B cell (primary cell): Measurements from ENCODE around the gene CD93. TPM values are rescaled to one million over a fixed set of nuclear protein-coding genes. Genes with fewer than 3 reads are reported as not detected.

Experiments used
- ATAC-seq: fragments of 200-7000 bp; cut with Tn5 transposase; one replicate; pipeline ENCODE4 v1.10.0; 2021; ENCODE audit warnings: low read depth, mild to moderate bottlenecking, moderate number of reproducible peaks, moderate library complexity
- CTCF ChIA-PET: fragments of 350-600 bp; sonication (Branson Sonifier 250); formaldehyde crosslinking; loops from one replicate; lab custom pipeline; 2021; ENCODE audit warnings: antibody characterized with exemption, inconsistent platforms; lab: Charles Lee
- POLR2A ChIA-PET: fragments of 350-600 bp; sonication (Branson Sonifier 250); formaldehyde crosslinking; loops from one replicate; lab custom pipeline; 2021; ENCODE audit warnings: antibody characterized with exemption; lab: Charles Lee
- DNase-seq: peaks from one replicate; pipeline ENCODE4 v3.0.0; 2013
- H2AFZ ChIP-seq: 2 replicates; pipeline ENCODE4 v1.6.1; 2012; ENCODE audit warnings: mild to moderate bottlenecking, low read depth, low read length; ENCODE audit not compliant: insufficient read depth, poor library complexity, severe bottlenecking
- H3K27ac ChIP-seq, 2 donors: 1 replicate in 1 of 2; 2 replicates in 1 of 2; pipeline ENCODE4 v1.5.1; 2012 to 2013; ENCODE audit warnings: low read length in 2 of 2, mild to moderate bottlenecking in 2 of 2, moderate library complexity in 1 of 2
- H3K27me3 ChIP-seq, 4 experiments: fragments of 200-600 bp in 1 of 4; sonication (generic) in 1 of 4; replicated peaks in 1 of 4; 1 replicate in 2 of 4; 2 replicates in 2 of 4; pipeline versions ENCODE4 v1.6.1 to v1.7.0; 2013 to 2016; ENCODE audit warnings: low read length in 3 of 4, mild to moderate bottlenecking in 2 of 4, mixed read lengths in 1 of 4, moderate library complexity in 1 of 4; ENCODE audit not compliant: insufficient read depth in 4 of 4, control insufficient read depth in 3 of 4; ENCODE audit errors: control extremely low read depth in 1 of 4
- H3K36me3 ChIP-seq, 2 experiments: replicated peaks in 1 of 2; 1 replicate in 1 of 2; 2 replicates in 1 of 2; pipeline versions ENCODE4 v1.6.1 to v1.7.1; 2013; ENCODE audit warnings: low read length in 1 of 2; ENCODE audit not compliant: insufficient read depth in 2 of 2, control insufficient read depth in 1 of 2; ENCODE audit errors: control extremely low read depth in 1 of 2, extremely low read depth in 1 of 2
- H3K4me1 ChIP-seq, 2 donors: fragments of 200-600 bp in 1 of 2; sonication (generic) in 1 of 2; 1 replicate in 1 of 2; 2 replicates in 1 of 2; pipeline versions ENCODE4 v1.5.1 to v1.6.1; 2013 to 2017; ENCODE audit warnings: low read length in 2 of 2; ENCODE audit not compliant: control insufficient read depth in 2 of 2, insufficient read depth in 2 of 2
- H3K4me2 ChIP-seq: replicated peaks from 2 replicates; pipeline ENCODE3; 2012; ENCODE audit warnings: mild to moderate bottlenecking, low read depth, low read length; ENCODE audit not compliant: poor library complexity, severe bottlenecking
- H3K4me3 ChIP-seq, 5 experiments: fragments of 200-600 bp in 1 of 5; sonication (generic) in 1 of 5; 1 replicate in 3 of 5; 2 replicates in 2 of 5; pipeline versions ENCODE4 v1.5.1 to v1.7.0; 2011 to 2016; ENCODE audit warnings: low read length in 4 of 5, mild to moderate bottlenecking in 4 of 5, low read depth in 2 of 5, control low read depth in 1 of 5, moderate library complexity in 1 of 5; ENCODE audit not compliant: insufficient read depth in 1 of 5; ENCODE audit errors: control extremely low read depth in 1 of 5, extremely low read depth in 1 of 5
- H3K79me2 ChIP-seq: fragments of 200-600 bp; sonication (generic); one replicate; pipeline ENCODE4 v1.6.0; 2016; ENCODE audit warnings: low read length; ENCODE audit not compliant: control insufficient read depth, insufficient read depth
- H3K9ac ChIP-seq: fragments of 200-600 bp; sonication (generic); 2 replicates; pipeline ENCODE4 v1.6.1; 2017; ENCODE audit warnings: mild to moderate bottlenecking, low read length, moderate library complexity
- H3K9me3 ChIP-seq, 3 donors: one replicate each; pipeline versions ENCODE4 v1.6.1 to v1.7.1; 2013; ENCODE audit warnings: low read length in 2 of 3; ENCODE audit not compliant: control insufficient read depth in 2 of 3, insufficient read depth in 1 of 3; ENCODE audit errors: control extremely low read depth in 1 of 3
- H4K20me1 ChIP-seq: 2 replicates; pipeline ENCODE4 v1.6.0; 2012; ENCODE audit warnings: mild to moderate bottlenecking, low read length; ENCODE audit not compliant: insufficient read depth, control insufficient read depth, poor library complexity, severe bottlenecking
- H3K27ac Mint-ChIP-seq: one replicate; pipeline ENCODE4 v1.8.0; 2021; ENCODE audit warnings: mixed read lengths
- H3K27me3 Mint-ChIP-seq: one replicate; pipeline ENCODE4 v1.8.0; 2021; ENCODE audit warnings: mixed read lengths
- H3K4me1 Mint-ChIP-seq: one replicate; pipeline ENCODE4 v1.8.0; 2021; ENCODE audit warnings: mixed read lengths
- H3K4me3 Mint-ChIP-seq: one replicate; pipeline ENCODE4 v1.8.0; 2021; ENCODE audit warnings: mixed read lengths
- H3K9me3 Mint-ChIP-seq: one replicate; pipeline ENCODE4 v1.8.0; 2022; ENCODE audit warnings: mixed read lengths; ENCODE audit not compliant: insufficient read depth
- CTCF ChIP-seq: fragments of 200-600 bp; IDR thresholded peaks from one replicate; pipeline ENCODE4 v1.8.0; 2022; ENCODE audit warnings: antibody characterized with exemption, mild to moderate bottlenecking
- EZH2 ChIP-seq: IDR thresholded peaks from 2 replicates; pipeline ENCODE4 v1.6.1; 2012; ENCODE audit warnings: borderline replicate concordance, low read depth, mild to moderate bottlenecking, moderate library complexity, low read length; ENCODE audit not compliant: insufficient read depth, poor library complexity, severe bottlenecking
- WGBS: methylation state at CpG from one replicate; pipeline ENCODE4 v1.1.5; 2013; ENCODE audit warnings: missing lambda C conversion rate; ENCODE audit not compliant: insufficient coverage; 5-methylcytosine and 5-hydroxymethylcytosine counted together
- intact Hi-C: fragments of 100-400 bp; cut with micrococcal nuclease; formaldehyde crosslinking; loops from one replicate; pipeline ENCODE4 v1.10.0; 2022
- polyA plus RNA-seq: library from polyadenylated mRNA; depleted of rRNA; stranded (reverse); fragments of >200 nt; gene quantifications from 2 replicates; pipeline ENCODE4 v1.2.3, GENCODE V29; 2012
- total RNA-seq, 2 donors: library from RNA; stranded (reverse); fragments of 120-200 nt in 1 of 2; gene quantifications; 1 replicate in 1 of 2; 2 replicates in 1 of 2; pipeline versions ENCODE4 v1.2.3 to v1.2.4, GENCODE V29; 2013 to 2022

The CD93 gene
- total and polyA plus RNA-seq, 2 donors (not counting 1 experiment from before 2014, with no cell fraction given) = 0.12 to 0.51 TPM

GRCh38 chr20:23106271-23106851 lies 20.2 kb upstream of the CD93 start:
- no peak overlapping the region for H3K4me3 Mint-ChIP-seq
- Histone ChIP-seq H3K79me2 (no peaks in the 10 kb centered on the region), H3K9me3 (no peaks in the 10 kb centered on the region), H3K4me1 (no peaks in the 10 kb centered on the region), H3K27ac (no peak overlapping the region), H2AFZ (no peak overlapping the region), H3K36me3 (no peaks in the 10 kb centered on the region), H3K4me3 (no peak overlapping the region), H3K9ac (no peak overlapping the region), H3K4me2 (no peak overlapping the region), H3K27me3 (no peaks in the 10 kb centered on the region), H4K20me1 (no peaks in the 10 kb centered on the region)
- ChIA-PET POLR2A (no interaction called here), CTCF (no interaction called here)
- peaks cover 10% of the 10 kb centered on the region for H3K27me3 Mint-ChIP-seq
- no peaks in the 10 kb centered on the region for H3K4me1 Mint-ChIP-seq
- DNase-seq (no peak), ATAC-seq (no peak)
- 85% methylated on average over 7 of the region's 9 CpGs for WGBS
- H3K9me3 Mint-ChIP-seq = no peaks in the 10 kb centered on the region
- TF ChIP-seq CTCF (no peak), EZH2 (no peak)
- H3K27ac Mint-ChIP-seq = no peak overlapping the region
- intact Hi-C loops = no loop called here

- no peaks in the 10 kb centered on the region for H3K79me2 ChIP-seq
- H4K20me1 ChIP-seq = no peaks in the 10 kb centered on the region
- DNase-seq = no peak
- H3K9me3 ChIP-seq = no peaks in the 10 kb centered on the region
- TF ChIP-seq EZH2 (no peak), CTCF (no peak)
- H3K4me2 ChIP-seq = no peak overlapping the region
- ChIA-PET POLR2A (no interaction called here), CTCF (no interaction called here)
- no peaks in the 10 kb centered on the region for H3K4me1 Mint-ChIP-seq
- H2AFZ ChIP-seq = no peak overlapping the region
- intact Hi-C loops = no loop called here
- H3K27ac Mint-ChIP-seq = no peak overlapping the region
- ATAC-seq = no peak
- H3K4me3 Mint-ChIP-seq = no peak overlapping the region
- no peaks in the 10 kb centered on the region for H3K27me3 ChIP-seq
- H3K4me1 ChIP-seq = no peaks in the 10 kb centered on the region
- no peaks in the 10 kb centered on the region for H3K36me3 ChIP-seq
- 92% methylated on average over 2 of the region's 3 CpGs for WGBS
- H3K9me3 Mint-ChIP-seq = no peaks in the 10 kb centered on the region
- H3K27ac ChIP-seq = no peak overlapping the region
- no peak overlapping the region for H3K4me3 ChIP-seq
- peaks cover 3% of the 10 kb centered on the region for H3K27me3 Mint-ChIP-seq
- H3K9ac ChIP-seq = no peak overlapping the region
Measured at GRCh38 chr20:23105193-23105592, 19.1 kb upstream of the CD93 start.
